ENCODE measurements around the gene FRMD4B.

- TF ChIP-seq CTCF (conservative IDR thresholded peaks at IDR 0.05; ENCODE audit: low read length) (no peak), EZH2phosphoT487 (IDR thresholded peaks at IDR 0.05; ENCODE audit: borderline replicate concordance, low read depth, low read length) (no peak)
These were observed 101.8 kb downstream of the FRMD4B start for GRCh38 chr3:69283913-69284611.

Measured in OCI-LY7 (cell line).